GM21381 (cell line): ENCODE results near the gene HOXD4.

ENCODE experiments used
- ATAC-seq: cut with Tn5 transposase; IDR thresholded peaks from one replicate; pipeline ENCODE4 v1.9.1; 2021; ENCODE audit warnings: mild to moderate bottlenecking, moderate library complexity; ENCODE audit not compliant: unreplicated experiment

The HOXD4 gene

GRCh38 chr2:176126929-176127773 lies 24.2 kb upstream of the HOXD4 start:
- no peak for ATAC-seq

GRCh38 chr2:176127774-176128072 lies 23.6 kb upstream of the HOXD4 start:
- ATAC-seq: no peak

GRCh38 chr2:176128172-176128981 lies 23.0 kb upstream of the HOXD4 start:
- no peak for ATAC-seq

- ATAC-seq: no peak
Measured at GRCh38 chr2:176128982-176129796, 22.2 kb upstream of the HOXD4 start, which contains the start of gene HOXD8. Gene HOXD8 (plus strand): TSS chr2:176129705. CDS start chr2:176130367, 662 bp downstream.

GRCh38 chr2:176129813-176130146 lies 21.6 kb upstream of the HOXD4 start:
- no peak for ATAC-seq

- no peak for ATAC-seq
Measured at GRCh38 chr2:176130147-176130956, 21.0 kb upstream of the HOXD4 start.

- no peak for ATAC-seq
Measured at GRCh38 chr2:176130957-176131847, 20.1 kb upstream of the HOXD4 start.

- ATAC-seq: no peak
Measured at GRCh38 chr2:176131848-176132158, 19.5 kb upstream of the HOXD4 start.

GRCh38 chr2:176132205-176133171 lies 18.9 kb upstream of the HOXD4 start:
- no peak for ATAC-seq

GRCh38 chr2:176133389-176133788 lies 18.0 kb upstream of the HOXD4 start:
- ATAC-seq: no peak

GRCh38 chr2:176134035-176134434 lies 17.3 kb upstream of the HOXD4 start:
- ATAC-seq: no peak

- ATAC-seq: no peak
Measured at GRCh38 chr2:176135035-176135440, 16.3 kb upstream of the HOXD4 start.

- ATAC-seq: no peak
Measured at GRCh38 chr2:176136374-176137251, 14.7 kb upstream of the HOXD4 start.

- ATAC-seq: no peak
Measured at GRCh38 chr2:176137252-176137580, 14.1 kb upstream of the HOXD4 start.

- ATAC-seq: no peak
Measured at GRCh38 chr2:176137906-176138305, 13.4 kb upstream of the HOXD4 start.

- no peak for ATAC-seq
Measured at GRCh38 chr2:176138526-176138922, 12.8 kb upstream of the HOXD4 start.

GRCh38 chr2:176138923-176139660 lies 12.3 kb upstream of the HOXD4 start:
- no peak for ATAC-seq
